Activated T-helper 1 cell treated with anti-CD3 and anti-CD28 coated beads, Interleukin-2, amount 50 U/mL, for 16 hours (primary cell): Measurements from ENCODE around the gene PPP1R13B.

Experiments
- DNase-seq, 2 donors: peaks; one replicate each; pipeline ENCODE4 v3.0.0-alpha.2; 2020; ENCODE audit warnings: low read depth in 1 of 2, low spot score in 1 of 2

The PPP1R13B gene

GRCh38 chr14:103744621-103745395 is 102.6 kb downstream of the PPP1R13B start:
- DNase-seq, result no peak

- DNase-seq, result no peak
These were observed 103.7 kb downstream of the PPP1R13B start for GRCh38 chr14:103743691-103744090.

GRCh38 chr14:103742499-103743255 is 104.7 kb downstream of the PPP1R13B start:
- DNase-seq, result no peak

GRCh38 chr14:103741876-103742275 is 105.5 kb downstream of the PPP1R13B start:
- no peak for DNase-seq

GRCh38 chr14:103740991-103741689 is 106.2 kb downstream of the PPP1R13B start:
- no peak for DNase-seq

GRCh38 chr14:103739793-103740501 is 107.4 kb downstream of the PPP1R13B start:
- no peak for DNase-seq

- DNase-seq, result no peak
These were observed 107.9 kb downstream of the PPP1R13B start for GRCh38 chr14:103739466-103739792.

- no peak for DNase-seq
These were observed 108.5 kb downstream of the PPP1R13B start for GRCh38 chr14:103738701-103739451.

- DNase-seq, result no peak
These were observed 109.2 kb downstream of the PPP1R13B start for GRCh38 chr14:103738166-103738565.

GRCh38 chr14:103737432-103738045 is 109.8 kb downstream of the PPP1R13B start:
- no peak for DNase-seq

- DNase-seq, result no peak
These were observed 110.6 kb downstream of the PPP1R13B start for GRCh38 chr14:103736546-103737431.

GRCh38 chr14:103735815-103736545 is 111.4 kb downstream of the PPP1R13B start:
- no peak for DNase-seq

- no peak for DNase-seq
These were observed 111.9 kb downstream of the PPP1R13B start for GRCh38 chr14:103735439-103735814.

GRCh38 chr14:103735022-103735421 is 112.4 kb downstream of the PPP1R13B start:
- DNase-seq, result no peak

GRCh38 chr14:103734081-103734888 is 113.1 kb downstream of the PPP1R13B start:
- no peak for DNase-seq

- no peak for DNase-seq
These were observed 113.7 kb downstream of the PPP1R13B start for GRCh38 chr14:103733651-103734050.

- no peak for DNase-seq
These were observed 114.3 kb downstream of the PPP1R13B start for GRCh38 chr14:103732868-103733620.
